ENCODE data around the gene TTC34. TPM values are rescaled to one million over a fixed set of nuclear protein-coding genes. Genes with fewer than 3 reads are reported as not detected.

Gene TTC34
- total RNA-seq, 1 experiment from 2014 or later = 0.61 TPM

- no peak overlapping the region for H3K27ac Mint-ChIP-seq
- ATAC-seq (no peak), DNase-seq (ENCODE audit: low spot score) (peak; percentile 1)
These were observed 1.8 kb upstream of the TTC34 start for GRCh38 chr1:2803086-2803930.

More at GRCh38 chr1:2803086-2803930, 1.8 kb upstream of the TTC34 start:
- POLR2A ChIA-PET = no interaction called here
- CTCF ChIA-PET = interaction anchor here (1.3 kb wide), 1 partner anchor 17 kb away, joined by 4 read pairs; no protein-coding TSS in a partner anchor
- Mint-ChIP-seq H3K27me3 (ENCODE audit: low read depth) (peaks cover 4% of the 10 kb centered on the region), H3K36me3 (peaks cover 12% of the 10 kb centered on the region), H3K4me1 (no peaks in the 10 kb centered on the region), H3K9me3 (peaks cover 4% of the 10 kb centered on the region; the same call in 1 of the 2 replicates), H3K4me3 (no peak overlapping the region)
- TF ChIP-seq PRRX2 (CRISPR knock-in tag; IDR thresholded peaks at IDR 0.05) = no peak
- no peak for TF ChIP-seq ZSCAN18 (CRISPR knock-in tag; IDR thresholded peaks at IDR 0.05)
- TF ChIP-seq ZMAT4 (CRISPR knock-in tag; IDR thresholded peaks at IDR 0.05) = no peak
- TF ChIP-seq GTF2I (CRISPR knock-in tag; conservative IDR thresholded peaks at IDR 0.05) = no peak
- no peak for TF ChIP-seq USF2 (CRISPR knock-in tag; IDR thresholded peaks at IDR 0.05)
- no peak for TF ChIP-seq NFE2L1 (CRISPR knock-in tag; IDR thresholded peaks at IDR 0.05)
- TF ChIP-seq IRF2 (CRISPR knock-in tag; IDR thresholded peaks at IDR 0.05; ENCODE audit: borderline replicate concordance, low read depth) = no peak
- no peak for TF ChIP-seq ATF6 (CRISPR knock-in tag; IDR thresholded peaks at IDR 0.05)
- no peak for TF ChIP-seq USF1 (CRISPR knock-in tag; IDR thresholded peaks at IDR 0.05)
- no peak for TF ChIP-seq ZNF512 (CRISPR knock-in tag; IDR thresholded peaks at IDR 0.05; ENCODE audit: borderline replicate concordance)
- no peak for TF ChIP-seq JAZF1 (CRISPR knock-in tag; IDR thresholded peaks at IDR 0.05)
